Measurements from ENCODE around the gene BAIAP2L1.
"Not testable (repeated sequence)": the region's sequence is repeated elsewhere in the genome, so short reads cannot be mapped to it uniquely, and the experiment has no call there.

BAIAP2L1 gene

GRCh38 chr7:98322331-98323270 is 78.3 kb downstream of the BAIAP2L1 start:
- no peak for DNase-seq (ENCODE audit: low read depth, low spot score)

DNA sequence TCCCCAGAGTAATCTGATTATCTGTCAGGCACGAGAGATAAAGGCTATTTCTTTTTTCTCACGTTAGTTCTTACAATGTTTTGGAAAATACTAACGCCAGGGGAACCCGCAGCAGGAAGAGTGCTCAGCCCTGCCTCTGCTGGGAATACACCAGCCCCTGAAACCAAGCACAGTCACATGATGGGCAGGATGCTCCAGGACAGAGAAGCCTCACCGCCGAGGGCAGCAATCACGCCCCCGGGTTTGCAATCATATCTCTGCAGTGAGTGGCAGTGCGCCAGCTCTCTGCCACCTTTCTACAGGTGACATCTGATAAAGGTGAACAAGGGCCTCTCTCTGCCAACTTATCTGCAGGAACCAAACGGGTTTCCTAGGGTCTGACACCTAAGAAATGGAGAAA is 79.6 kb downstream of the BAIAP2L1 start:
- DNase-seq (ENCODE audit: low read depth, low spot score), result no peak

DNA sequence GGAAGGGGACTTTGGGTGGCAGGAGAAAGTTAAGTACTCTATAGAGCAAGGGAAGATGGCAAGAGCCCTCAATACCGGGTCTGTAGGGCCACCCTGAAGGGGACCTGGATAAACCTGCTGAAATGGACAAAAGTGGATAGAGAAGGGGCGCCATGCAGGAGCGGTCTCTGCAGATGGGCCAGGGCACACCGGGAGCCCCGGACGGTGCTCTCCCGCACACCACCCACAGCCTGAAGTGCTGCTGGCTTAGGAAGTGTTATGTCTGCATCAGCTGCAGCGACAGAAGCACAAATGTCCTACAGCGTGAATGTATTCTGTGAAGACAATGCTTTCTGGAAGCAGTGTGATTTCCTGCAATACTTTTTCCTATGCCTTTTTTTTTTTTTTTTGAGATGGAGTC is 81.7 kb downstream of the BAIAP2L1 start:
- no peak for DNase-seq (ENCODE audit: low read depth, low spot score)

DNA sequence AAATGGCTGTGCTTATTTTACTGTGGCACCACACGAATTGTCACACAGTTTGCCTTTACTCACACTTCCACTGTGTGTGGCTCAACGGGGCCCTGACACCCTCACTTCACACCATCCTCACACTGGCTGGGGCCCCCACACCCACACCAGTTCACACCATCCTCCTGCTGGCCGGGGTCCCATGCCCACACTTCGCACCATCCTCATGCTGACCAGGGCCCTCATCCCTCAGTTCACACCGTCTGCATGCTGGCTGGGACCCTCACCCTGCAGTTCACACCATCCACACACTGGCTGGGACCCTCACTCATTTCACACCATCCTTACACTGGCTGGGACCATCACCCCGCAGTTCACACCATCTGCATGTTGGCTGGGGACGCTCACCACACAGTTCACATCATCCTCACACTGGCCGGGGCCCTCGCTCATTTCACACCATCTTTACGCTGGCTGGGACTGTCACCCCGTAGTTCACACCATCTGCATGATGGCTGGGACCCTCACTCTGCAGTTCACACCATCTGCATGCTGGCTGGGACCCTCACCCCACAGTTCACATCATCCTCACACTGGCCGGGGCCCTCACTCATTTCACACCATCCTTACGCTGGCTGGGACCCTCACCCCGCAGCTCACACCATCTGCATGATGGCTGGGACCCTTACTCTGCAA is 83.4 kb downstream of the BAIAP2L1 start:
- DNase-seq (ENCODE audit: low read depth, low spot score), result no peak

- not testable (repeated sequence) for DNase-seq (ENCODE audit: low read depth, low spot score)
These were observed 84.8 kb downstream of the BAIAP2L1 start for GRCh38 chr7:98315994-98316527.

DNA sequence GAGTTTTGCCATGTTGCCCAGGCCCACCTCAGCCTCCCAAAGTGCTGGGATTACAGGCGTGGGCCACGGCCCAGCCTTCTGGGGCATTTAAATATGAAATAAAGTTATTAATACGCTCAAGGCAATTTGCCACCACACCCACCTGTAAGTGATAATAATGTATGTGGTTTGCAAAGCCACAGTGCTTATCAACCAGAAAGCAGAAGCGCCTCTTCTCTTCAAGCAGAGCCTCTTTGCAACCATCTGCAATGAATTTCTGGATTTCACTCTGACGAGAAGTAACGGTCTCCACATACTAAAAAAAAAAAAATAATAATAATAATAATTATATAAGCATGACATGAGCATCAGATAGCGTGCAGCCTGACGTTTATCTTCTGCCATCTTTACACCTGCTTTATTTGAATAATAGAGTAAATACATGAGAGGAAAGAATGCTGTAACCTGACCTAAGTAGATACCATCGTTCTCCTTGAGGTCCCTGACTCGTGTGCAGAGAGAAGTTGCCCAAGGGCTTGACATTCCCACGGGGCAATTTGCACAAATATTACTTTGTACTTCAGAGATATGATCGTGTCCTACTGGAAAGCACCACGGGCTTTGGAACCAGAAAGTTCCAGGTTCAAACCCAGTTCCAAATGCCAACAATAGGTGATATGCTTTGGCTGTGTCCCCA is 85.4 kb downstream of the BAIAP2L1 start:
- no peak for DNase-seq (ENCODE audit: low read depth, low spot score)

- DNase-seq (ENCODE audit: low read depth, low spot score), result no peak
These were observed 86.4 kb downstream of the BAIAP2L1 start for GRCh38 chr7:98314469-98314868.

DNA sequence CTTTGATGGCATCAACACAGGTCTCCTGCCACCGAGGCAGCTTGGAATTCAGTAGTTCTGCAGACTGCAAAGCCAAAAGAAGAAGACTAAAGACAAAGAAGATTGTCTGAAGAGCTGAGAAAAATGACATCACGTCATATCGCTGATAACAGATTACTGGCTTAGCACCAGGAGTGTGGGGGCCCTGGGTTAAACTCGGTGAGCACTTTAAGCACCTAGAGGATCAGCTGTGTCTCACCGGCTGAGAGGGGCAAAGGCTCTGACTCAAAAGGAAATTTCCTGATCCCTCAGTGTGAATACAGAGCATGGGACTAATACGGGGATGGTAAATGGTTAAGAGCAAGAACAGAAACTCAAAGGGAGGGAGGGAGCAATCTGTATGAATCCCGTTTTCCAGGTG is 88.7 kb downstream of the BAIAP2L1 start:
- no peak for DNase-seq (ENCODE audit: low read depth, low spot score)

DNA sequence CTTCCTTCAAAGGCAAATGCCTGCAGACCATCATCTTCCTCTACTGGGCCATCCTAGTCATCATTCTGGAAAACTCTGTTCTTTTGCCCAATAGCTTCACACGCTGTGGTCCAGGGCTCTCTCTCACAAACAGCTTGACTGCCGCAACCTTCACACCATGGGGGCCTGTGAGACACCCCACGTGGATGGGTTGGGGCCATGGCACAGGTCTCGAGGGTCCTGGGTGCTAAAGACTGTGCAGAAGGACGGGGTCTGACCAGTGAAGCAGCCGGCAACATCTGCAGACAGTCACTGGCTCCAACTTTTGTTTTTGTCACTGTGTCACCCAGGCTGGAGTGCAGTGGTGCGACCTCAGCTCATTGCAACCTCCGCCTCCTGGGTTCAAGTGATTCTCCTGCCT is 91.3 kb downstream of the BAIAP2L1 start:
- no peak for DNase-seq (ENCODE audit: low read depth, low spot score)

- peak; percentile 49 for DNase-seq (ENCODE audit: low read depth, low spot score)
These were observed 92.9 kb downstream of the BAIAP2L1 start for GRCh38 chr7:98307971-98308466.

- DNase-seq (ENCODE audit: low read depth, low spot score), result no peak
These were observed 94.8 kb downstream of the BAIAP2L1 start for GRCh38 chr7:98305951-98306535.

GRCh38 chr7:98303906-98304305 is 97.0 kb downstream of the BAIAP2L1 start:
- peak; percentile 89 for DNase-seq (ENCODE audit: low read depth, low spot score)

DNA sequence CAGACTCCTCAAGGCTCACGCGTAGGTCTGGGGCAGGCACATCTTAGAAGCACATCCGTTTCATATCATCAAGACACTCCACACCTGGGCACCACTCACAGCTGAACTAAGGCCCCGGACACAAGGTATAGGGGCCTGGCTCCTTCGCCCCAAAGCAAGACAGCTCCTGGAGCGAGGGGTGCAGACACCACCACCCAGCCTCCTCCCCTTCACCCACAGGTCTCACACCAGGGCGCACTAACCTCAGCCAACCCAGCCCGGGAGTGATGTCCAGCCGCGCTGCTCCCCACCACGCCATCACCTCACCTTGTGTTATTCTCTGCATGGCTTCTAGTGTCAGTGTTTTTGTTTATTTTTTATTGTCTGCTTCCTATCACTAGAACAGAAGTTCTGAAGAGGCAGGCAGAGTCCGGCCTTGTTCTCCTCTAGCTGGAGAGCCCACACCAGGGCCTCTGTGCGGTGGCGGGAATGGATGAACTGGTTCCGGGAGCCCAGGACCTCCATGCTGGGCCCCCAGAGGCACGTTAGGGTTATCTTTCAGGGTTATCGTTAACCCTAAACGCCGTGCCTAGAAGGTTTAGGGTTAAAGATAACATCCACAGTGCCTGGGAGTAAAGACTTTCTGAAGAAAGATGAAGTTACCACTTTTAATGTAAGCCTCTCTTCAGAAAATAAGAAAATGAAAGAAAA is 97.6 kb downstream of the BAIAP2L1 start:
- DNase-seq (ENCODE audit: low read depth, low spot score), result no peak

DNA sequence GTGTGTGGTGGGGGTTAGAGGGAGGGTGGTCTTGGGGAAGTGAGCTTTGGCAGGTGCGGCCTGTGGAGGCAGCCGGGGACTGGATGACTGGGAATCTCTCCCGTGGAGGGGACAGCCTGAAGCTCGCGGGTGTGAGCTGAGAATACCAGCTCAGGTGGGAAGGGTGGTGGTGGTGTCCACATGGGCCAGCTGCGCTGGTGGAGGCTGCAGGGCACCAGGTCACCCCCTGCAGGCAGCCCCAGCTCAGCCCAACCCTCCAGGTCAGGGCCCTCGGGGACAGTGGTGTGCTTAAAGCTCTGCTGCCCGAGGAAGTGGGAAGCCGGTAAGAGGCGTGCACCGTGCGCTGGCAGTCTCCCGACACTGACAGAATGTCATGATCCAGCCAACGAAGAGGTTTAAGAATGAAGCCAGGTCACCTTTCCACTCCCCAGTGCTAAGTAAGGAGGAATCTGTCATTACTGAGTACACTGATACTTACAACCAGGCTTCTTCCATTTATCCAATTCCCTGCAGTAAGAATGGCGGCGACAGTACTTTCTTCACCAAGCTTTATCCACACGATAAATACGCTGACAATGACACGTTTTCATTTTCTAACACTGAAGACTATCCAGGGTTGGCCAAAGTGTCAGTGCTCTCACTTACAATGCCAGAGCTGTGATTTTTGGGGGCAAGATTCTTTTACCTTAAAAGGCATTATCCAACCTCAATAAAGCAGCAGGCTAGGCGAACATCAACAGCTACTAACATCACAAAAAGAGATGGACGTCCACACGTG is 99.0 kb downstream of the BAIAP2L1 start:
- DNase-seq (ENCODE audit: low read depth, low spot score), result no peak

DNA sequence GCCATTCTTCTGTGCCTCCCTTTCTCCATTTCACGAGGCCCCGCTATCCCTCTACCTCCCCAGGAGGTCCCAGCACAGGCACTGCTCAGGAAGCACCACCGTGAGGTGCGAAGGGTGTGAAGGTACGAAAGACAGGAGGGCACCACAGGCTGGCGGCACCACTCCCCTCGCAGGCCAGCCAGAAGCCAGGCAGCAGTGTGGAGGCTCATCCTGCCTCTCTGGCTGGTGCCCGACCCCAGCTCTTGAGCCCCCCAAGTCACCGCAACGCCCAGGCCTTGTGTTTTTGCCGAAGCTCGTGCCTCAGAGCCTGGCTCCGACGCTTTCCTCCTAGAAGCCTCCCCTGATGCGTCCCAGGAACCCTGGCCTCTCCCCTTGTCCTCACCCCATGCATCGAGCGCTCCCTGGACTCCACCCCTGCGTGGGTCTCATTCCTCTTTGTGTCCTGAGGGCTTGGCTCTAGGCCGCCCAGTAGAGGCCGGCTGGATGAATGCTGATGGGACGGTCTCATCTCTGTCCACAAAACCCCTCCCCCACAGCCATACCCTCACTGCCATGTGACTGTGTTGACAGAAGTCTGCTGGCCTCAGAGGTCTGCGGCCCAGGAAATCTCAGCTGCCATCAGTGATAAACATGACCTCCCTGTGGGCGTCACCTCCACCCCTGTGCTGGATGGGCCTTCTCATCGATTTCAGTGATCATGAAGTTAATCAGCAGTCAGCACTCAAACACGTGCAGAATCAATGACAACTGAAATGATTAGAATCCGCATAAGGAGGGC is 100.1 kb downstream of the BAIAP2L1 start:
- DNase-seq (ENCODE audit: low read depth, low spot score), result peak; percentile 80

DNA sequence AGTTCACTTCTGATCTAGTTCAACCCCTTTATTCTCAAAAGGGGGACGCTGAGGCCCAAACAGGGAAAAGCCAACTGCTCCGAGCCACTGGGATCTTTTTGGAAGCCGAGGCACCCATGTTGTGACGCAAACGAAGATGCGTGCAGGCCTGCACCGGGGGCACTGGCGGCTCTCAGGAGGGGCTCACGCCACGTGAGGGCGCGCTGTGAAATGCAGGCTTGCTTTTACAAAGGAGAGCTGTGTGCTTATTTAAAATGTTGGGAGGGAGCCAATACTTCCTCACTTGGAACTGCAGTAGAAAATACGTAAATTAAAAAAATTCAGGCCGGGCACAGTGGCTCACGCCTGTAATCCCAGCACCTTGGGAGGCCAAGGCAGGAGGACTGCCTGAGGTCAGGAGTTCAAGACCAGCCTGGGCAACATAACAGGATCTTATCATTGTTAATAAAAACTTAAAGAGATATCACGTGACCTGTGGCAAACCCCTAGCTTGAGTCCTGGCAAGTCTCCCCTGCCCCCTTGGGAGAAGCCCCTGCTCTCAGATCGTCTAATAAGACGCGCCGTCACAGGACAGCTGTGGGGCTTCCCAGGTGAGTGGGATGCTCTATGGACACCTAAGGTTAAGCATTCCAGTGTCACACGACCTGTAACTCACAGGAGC is 103.1 kb downstream of the BAIAP2L1 start:
- no peak for DNase-seq (ENCODE audit: low read depth, low spot score)

DNA sequence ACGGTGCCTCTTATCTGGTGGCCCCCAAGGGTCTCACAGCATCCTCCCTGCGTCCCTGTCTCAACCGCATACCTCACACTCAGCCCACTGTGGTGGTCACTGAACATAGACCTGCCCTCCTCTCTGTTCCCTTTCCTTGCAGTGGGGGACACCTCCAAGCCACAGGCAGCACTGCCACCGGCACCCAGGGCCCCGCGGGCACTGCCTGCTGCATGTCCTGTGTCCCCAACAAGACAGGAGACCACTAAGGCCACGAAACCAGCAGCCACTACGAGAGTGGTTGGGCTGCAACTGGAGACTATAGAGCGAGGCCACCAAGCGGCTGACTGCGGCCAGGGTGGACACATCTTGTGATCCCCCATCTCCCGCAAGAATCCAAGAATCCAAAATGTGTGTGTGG is 104.1 kb downstream of the BAIAP2L1 start:
- DNase-seq (ENCODE audit: low read depth, low spot score), result no peak

- no peak for DNase-seq (ENCODE audit: low read depth, low spot score)
These were observed 105.3 kb downstream of the BAIAP2L1 start for GRCh38 chr7:98295467-98296192.

Measured in ELF-1 (cell line).